Activated CD8-positive, alpha-beta memory T cell treated with anti-CD3 and anti-CD28 coated beads, Interleukin-2, amount 50 U/mL, for 1 hour (primary cell): ENCODE data around the gene PPP1R1B.
"Not testable (repeated sequence)": the region's sequence is repeated elsewhere in the genome, so short reads cannot be mapped to it uniquely, and the experiment has no call there.

ENCODE experiments used
- DNase-seq: peaks from one replicate; pipeline ENCODE4 v3.0.0-alpha.2; 2020; ENCODE audit errors: extremely low read depth

PPP1R1B gene

GRCh38 chr17:39626171-39627046 lies at the start of gene PPP1R1B:
PPP1R1B (plus strand) TSS chr17:39626952; CDS start chr17:39627393, 441 bp downstream.
- no peak for DNase-seq

GRCh38 chr17:39578272-39578671 lies 48.5 kb upstream of the PPP1R1B start:
- DNase-seq = no peak

GRCh38 chr17:39579318-39580081 lies 47.3 kb upstream of the PPP1R1B start:
- no peak for DNase-seq

GRCh38 chr17:39580082-39580468 lies 46.7 kb upstream of the PPP1R1B start:
- no peak for DNase-seq

GRCh38 chr17:39581071-39581758 lies 45.5 kb upstream of the PPP1R1B start:
- DNase-seq = no peak

- no peak for DNase-seq
Measured at GRCh38 chr17:39581759-39582085, 45.0 kb upstream of the PPP1R1B start.

GRCh38 chr17:39582658-39583057 lies 44.1 kb upstream of the PPP1R1B start:
- no peak for DNase-seq

GRCh38 chr17:39590180-39590579 lies 36.6 kb upstream of the PPP1R1B start:
- DNase-seq = not testable (repeated sequence)

- no peak for DNase-seq
Measured at GRCh38 chr17:39591958-39592954, 34.5 kb upstream of the PPP1R1B start.

- DNase-seq = no peak
Measured at GRCh38 chr17:39593371-39593770, 33.4 kb upstream of the PPP1R1B start.

GRCh38 chr17:39595294-39595693 lies 31.5 kb upstream of the PPP1R1B start:
- no peak for DNase-seq

GRCh38 chr17:39595928-39596510 lies 30.7 kb upstream of the PPP1R1B start:
- DNase-seq = no peak

GRCh38 chr17:39596543-39597267 lies 30.0 kb upstream of the PPP1R1B start:
- DNase-seq = no peak

GRCh38 chr17:39597372-39598046 lies 29.2 kb upstream of the PPP1R1B start:
- DNase-seq = no peak

GRCh38 chr17:39598047-39598481 lies 28.7 kb upstream of the PPP1R1B start:
- DNase-seq = no peak

GRCh38 chr17:39598630-39599003 lies 28.1 kb upstream of the PPP1R1B start:
- no peak for DNase-seq

GRCh38 chr17:39599004-39599664 lies 27.6 kb upstream of the PPP1R1B start:
- DNase-seq = no peak

- no peak for DNase-seq
Measured at GRCh38 chr17:39599665-39600231, 27.0 kb upstream of the PPP1R1B start.
